Heart right ventricle (tissue), 16 donors: ENCODE data around the gene INO80B. TPM values are rescaled to one million over a fixed set of nuclear protein-coding genes. Genes with fewer than 3 reads are reported as not detected.

Source experiments
- ATAC-seq, 8 donors: fragments of 200-7000 bp; cut with Tn5 transposase; one replicate each; pipeline ENCODE4 v1.9.1; 2020; ENCODE audit warnings: mild to moderate bottlenecking in 8 of 8, moderate library complexity in 8 of 8, moderate number of reproducible peaks in 1 of 8
- DNase-seq, 2 donors: peaks; one replicate each; pipeline ENCODE4 v3.0.0-alpha.2; 2020
- H3K27ac ChIP-seq, 10 donors: fragments of 200-600 bp; sonication (generic) in 2 of 10; one replicate each; pipeline versions ENCODE4 v1.5.0 to v1.8.0; 2020 to 2022; ENCODE audit warnings: mild to moderate bottlenecking in 3 of 10
- H3K27me3 ChIP-seq, 7 donors: fragments of 200-600 bp; one replicate each; pipeline ENCODE4 v1.8.0; 2021 to 2022; ENCODE audit warnings: mild to moderate bottlenecking in 2 of 7
- H3K36me3 ChIP-seq, 9 donors: fragments of 200-600 bp; sonication (generic) in 1 of 9; one replicate each; pipeline versions ENCODE4 v1.5.0 to v1.8.0; 2020 to 2022; ENCODE audit warnings: mild to moderate bottlenecking in 2 of 9
- H3K4me1 ChIP-seq, 9 donors: fragments of 200-600 bp; sonication (generic) in 1 of 9; one replicate each; pipeline versions ENCODE4 v1.5.0 to v1.8.0; 2020 to 2022; ENCODE audit warnings: mild to moderate bottlenecking in 4 of 9
- H3K4me3 ChIP-seq, 10 donors: fragments of 200-600 bp; sonication (generic) in 2 of 10; one replicate each; pipeline versions ENCODE4 v1.5.0 to v1.8.0; 2020 to 2022; ENCODE audit warnings: mild to moderate bottlenecking in 7 of 10, moderate library complexity in 2 of 10
- H3K9me3 ChIP-seq, 11 donors: fragments of 200-600 bp in 10 of 11; sonication (generic) in 2 of 11; one replicate each; pipeline versions ENCODE4 v1.5.0 to v1.8.0; 2013 to 2022; ENCODE audit warnings: mild to moderate bottlenecking in 2 of 11, control low read depth in 1 of 11, moderate library complexity in 1 of 11
- CTCF ChIP-seq, 9 donors: fragments of 200-600 bp; sonication (generic) in 2 of 9; IDR thresholded peaks; one replicate each; pipeline versions ENCODE4 v1.5.0 to v1.8.0; 2021 to 2022; ENCODE audit warnings: antibody characterized with exemption in 9 of 9, mild to moderate bottlenecking in 5 of 9, moderate library complexity in 1 of 9
- WGBS, 2 donors: extraction: QIAGEN DNeasy Blood & Tissue Kit; methylation state at CpG; one replicate each; pipeline ENCODE4 v1.1.7; 2013; ENCODE audit warnings: inconsistent platforms in 1 of 2; 5-methylcytosine and 5-hydroxymethylcytosine counted together
- intact Hi-C, 10 donors: fragments of 100-400 bp; cut with DNase I; formaldehyde crosslinking; loops; one replicate each; pipeline versions ENCODE4 v1.11.1 to v1.14.2; 2022
- polyA plus RNA-seq, 2 donors: library from polyadenylated mRNA; stranded (reverse); fragments of 200-250 nt; gene quantifications; one replicate each; pipeline ENCODE4 v1.2.3, GENCODE V29; 2013
- total RNA-seq, 10 donors: library from RNA; stranded (reverse); fragmentation: NEBNext Ultra II Directional in 3 of 10; extraction: Animal tissue kit (Norgen Biotek cat#: 25700) in 3 of 10; gene quantifications; one replicate each; pipeline versions ENCODE4 v1.2.1 to v1.2.4, GENCODE V29; 2021 to 2023
- donor health status: Arrhythmogenic right ventricular cardiomyopathy.
- donor health status: ischemic (EF 13 %, LVEDD 7.1; RV severe dilation, severe dysfunction).
- donor health status: healthy with polysubstance abuse.
- donor health status: DM: no; HTN: yes; CAD: no.
- donor health status: DM: no; HTN: no; CAD: no.
- donor health status: ischemic (EF 25% LVEDD 6.9; RV normal size, moderate dysfunction).
- donor health status: ischemic (EF 25% LVEDD 5.7; RV mildly dilated, moderate dysfunction).
- donor health status: healthy.
- donor health status: DM: yes; HTN: yes; CAD: no.
- donor health status: Ischemic cardiomyopathy.
- donor health status: ischemic (EF 35%, LVEDD 5.7; RV mildly dilated, moderate dysfunction).
- donor health status: nonischemic (EF 11% LVEDD 7.7; RV severe dilation, severe dysfunction).
- donor health status: DM: yes; HTN: yes; CAD: no.
- donor health status: PGD.
- donor health status: ischemic (EF 29% LVEDD 5.4; RV normal size, mild dysfunction).
- donor health status: nonischemic (EF 23%, LVEDD 6.1; RV moderate dilation, normal function).

The INO80B gene
- total and polyA plus RNA-seq, 12 donors: 8.9 to 40.7 (median 19.8) TPM

DNA sequence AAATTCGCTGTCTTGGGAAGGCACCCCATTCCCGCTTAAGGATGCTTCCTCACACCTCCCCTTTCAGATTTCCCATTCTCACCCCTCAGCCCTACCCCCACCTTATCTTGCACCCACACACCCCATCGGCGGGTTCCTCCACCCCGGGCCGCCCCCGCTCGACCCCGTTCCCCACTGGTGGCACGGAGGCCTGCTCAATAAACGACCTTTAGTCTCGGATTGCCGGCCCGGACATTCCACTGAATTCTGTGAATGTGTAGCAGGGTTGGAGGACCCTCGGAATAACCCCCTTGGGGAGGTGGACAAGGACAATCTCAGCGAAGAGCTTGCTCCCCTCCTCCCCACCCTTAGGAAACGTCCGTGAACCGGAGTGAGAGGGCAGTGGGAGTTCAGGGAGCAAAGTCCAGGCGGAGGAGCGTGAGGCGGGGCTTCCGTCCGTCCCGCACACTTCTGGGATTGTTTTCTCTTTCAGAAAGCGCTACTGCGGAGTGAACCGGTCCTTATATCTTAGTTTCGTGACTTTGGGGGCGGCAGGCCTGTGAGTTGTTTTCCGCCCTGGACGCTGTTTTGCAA lies 47.3 kb downstream of the INO80B start:
- ATAC-seq (peak in 2 of 8 donors; percentile 20 to 27), DNase-seq (no peak)
- intact Hi-C loops: loop anchor here in 4 of 10 donors (2.0 to 5.0 kb wide), 2 partner anchors 27 to 85 kb away; partner anchors contain the start of genes AUP1 (in 1 of the 4) and HTRA2 (in 1 of the 4)
- H3K27me3 ChIP-seq: peaks cover 9 to 67% (median 60%) of the 10 kb centered on the region in 7 donors
- TF ChIP-seq CTCF (IDR thresholded peaks at IDR 0.05): no peak
- H3K36me3 ChIP-seq: peaks cover 0 to 20% (median 3%) of the 10 kb centered on the region in 9 donors
- peaks cover 19 to 82% (median 65%) of the 10 kb centered on the region in 9 donors for H3K4me1 ChIP-seq
- no peaks in the 10 kb centered on the region for H3K9me3 ChIP-seq
- 9 to 12% methylated on average over 32 of the region's 32 CpGs for WGBS, 2 donors
- peak overlapping the region; percentile 42 to 85 (median 67) for H3K4me3 ChIP-seq
- peak overlapping the region in 9 of 10 donors; percentile 84 to 92 (median 87) for H3K27ac ChIP-seq

DNA sequence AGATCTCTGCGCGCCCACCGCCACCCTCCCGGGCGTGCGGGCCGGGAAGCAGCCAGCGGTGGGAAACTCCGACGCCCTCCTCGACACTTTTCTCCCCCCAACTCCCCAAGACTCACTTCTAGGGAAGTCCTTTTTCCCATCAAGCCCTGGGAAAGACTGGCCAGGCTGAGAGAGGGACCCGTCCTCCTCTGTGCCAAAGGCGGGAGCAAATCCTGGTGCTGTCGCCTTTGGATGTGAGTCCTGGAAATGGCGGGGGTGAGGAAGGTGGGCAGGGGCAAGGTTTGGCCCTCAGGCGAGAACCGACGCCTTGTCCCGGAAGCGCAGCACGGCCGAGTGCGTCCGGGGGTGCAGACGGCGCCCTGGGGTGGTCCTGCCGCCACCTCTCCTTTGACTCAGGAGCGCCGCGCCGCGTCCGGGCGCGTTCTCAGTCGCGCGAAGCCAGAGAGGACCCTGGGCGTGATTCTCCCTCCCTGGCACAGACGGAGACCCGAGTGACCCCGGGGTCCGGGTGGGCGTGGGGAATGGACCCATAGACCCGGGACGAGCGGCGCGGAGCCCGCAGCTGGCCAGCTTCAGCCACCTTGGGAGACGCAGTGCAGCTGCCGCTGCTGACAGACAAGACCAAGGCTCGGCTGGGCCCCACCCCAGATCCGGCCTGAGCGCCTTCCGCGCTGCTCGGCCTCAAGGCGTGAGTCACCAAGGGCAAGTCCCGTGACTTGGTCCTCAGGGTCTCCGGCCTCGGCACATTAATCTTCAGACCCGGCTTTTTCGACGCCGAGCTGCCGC lies 48.0 kb downstream of the INO80B start:
- DNase-seq (peak; percentile 83 to 87), ATAC-seq (peak; percentile 63 to 79 (median 70))
- H3K27me3 ChIP-seq: peaks cover 9 to 61% (median 54%) of the 10 kb centered on the region in 7 donors
- TF ChIP-seq CTCF (IDR thresholded peaks at IDR 0.05): peak in 7 of 9 donors; percentile 10 to 57 (median 35)
- H3K27ac ChIP-seq: peak overlapping the region; percentile 69 to 92 (median 86)
- H3K4me1 ChIP-seq: peaks cover 15 to 77% (median 60%) of the 10 kb centered on the region in 9 donors
- no peaks in the 10 kb centered on the region for H3K9me3 ChIP-seq
- 1 to 2% methylated on average over 64 to 67 of the region's 67 CpGs for WGBS, 2 donors
- peaks cover 0 to 20% (median 3%) of the 10 kb centered on the region in 9 donors for H3K36me3 ChIP-seq
- intact Hi-C loops: loop anchor here in 4 of 10 donors (2.0 to 5.0 kb wide), 2 partner anchors 26 to 84 kb away; partner anchors contain the start of genes AUP1 (in 1 of the 4) and HTRA2 (in 1 of the 4)
- H3K4me3 ChIP-seq: peak overlapping the region; percentile 42 to 85 (median 67)

DNA sequence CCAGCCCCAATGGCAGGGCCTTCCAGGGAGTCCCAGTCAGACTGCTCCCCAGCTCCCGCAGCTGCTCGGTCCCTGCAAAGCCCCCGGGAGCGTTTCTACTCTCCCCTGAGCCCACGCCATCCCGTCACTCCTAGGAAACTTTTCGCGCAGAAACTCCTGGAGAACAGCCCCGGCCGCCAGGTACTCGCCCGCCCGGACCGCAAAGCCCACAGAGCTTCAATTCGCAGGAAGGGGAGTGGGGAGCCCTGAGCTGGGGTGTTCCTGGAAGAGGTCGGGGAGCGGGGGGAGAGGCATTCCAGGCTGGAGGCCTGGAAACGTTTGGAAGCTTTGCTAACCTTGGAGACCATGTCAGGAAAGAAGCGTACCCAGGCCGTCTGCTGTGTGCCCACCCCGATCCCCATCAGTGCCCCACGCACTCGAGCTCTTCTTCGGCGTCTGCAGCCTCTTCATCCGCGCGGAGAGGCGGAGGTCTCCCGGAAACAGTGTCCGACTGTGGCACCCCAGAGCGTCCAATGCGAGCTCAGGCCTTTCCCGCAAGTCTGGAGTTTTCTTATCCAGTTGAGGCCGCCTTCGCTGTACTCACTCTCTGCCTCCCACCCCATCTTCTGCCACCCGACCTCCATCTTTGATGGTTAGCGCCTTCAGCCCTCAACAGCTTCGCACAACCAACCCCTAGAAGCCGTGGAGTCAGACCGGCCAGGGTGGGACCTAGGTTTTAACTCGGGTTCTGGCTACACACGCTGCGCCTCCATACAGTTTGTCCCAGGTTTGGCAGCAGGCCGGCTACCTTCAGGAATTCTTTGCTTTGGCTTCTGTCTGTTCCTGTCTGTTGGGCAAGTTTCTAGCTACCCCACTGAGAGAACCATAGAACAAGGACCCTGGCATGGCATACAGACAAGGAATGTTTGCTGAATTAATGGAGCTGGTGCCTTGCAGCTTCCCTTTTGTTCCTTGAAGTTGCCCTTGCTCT lies 48.9 kb downstream of the INO80B start:
- DNase-seq (no peak), ATAC-seq (no peak)
- Histone ChIP-seq H3K27ac (peak overlapping the region; percentile 69 to 92 (median 86)), H3K4me1 (peaks cover 10 to 74% (median 56%) of the 10 kb centered on the region in 9 donors), H3K9me3 (no peaks in the 10 kb centered on the region), H3K27me3 (peaks cover 2 to 56% (median 45%) of the 10 kb centered on the region in 7 donors), H3K4me3 (peak overlapping the region; percentile 42 to 85 (median 67)), H3K36me3 (peaks cover 0 to 20% (median 3%) of the 10 kb centered on the region in 9 donors)
- no peak for TF ChIP-seq CTCF (IDR thresholded peaks at IDR 0.05)
- 24% methylated on average over 45 of the region's 45 CpGs for WGBS, 2 donors
- intact Hi-C loops: loop anchor here in 4 of 10 donors (2.0 to 5.0 kb wide), 2 partner anchors 25 to 84 kb away; partner anchors contain the start of genes AUP1 (in 1 of the 4) and HTRA2 (in 1 of the 4)
